IMR-90 (cell line): ENCODE measurements around the gene ANKRD31.

Experiments used
- CTCF ChIP-seq: conservative IDR thresholded peaks from 2 replicates; pipeline ENCODE4 v1.5.1; 2012; ENCODE audit warnings: mild to moderate bottlenecking, low read depth, low read length, improper control_type of control experiment
- FOS ChIP-seq: fragments of 150-350 bp; IDR thresholded peaks from 2 replicates; pipeline ENCODE4 v1.6.1; 2016; ENCODE audit warnings: low read depth, low read length
- NFE2L2 ChIP-seq: fragments of 150-350 bp; IDR thresholded peaks from 2 replicates; pipeline ENCODE4 v1.6.1; 2016; ENCODE audit warnings: low read depth, mild to moderate bottlenecking, low read length
- POLR2A ChIP-seq: IDR thresholded peaks from 2 replicates; pipeline ENCODE4 v1.6.1; 2012; ENCODE audit warnings: mild to moderate bottlenecking, low read depth, low read length
- RAD21 ChIP-seq: IDR thresholded peaks from 2 replicates; pipeline ENCODE4 v1.6.1; 2012; ENCODE audit warnings: low read length, improper control_type of control experiment
- RCOR1 ChIP-seq: IDR thresholded peaks from 2 replicates; pipeline ENCODE4 v1.6.1; 2012; ENCODE audit warnings: mild to moderate bottlenecking, low read length, improper control_type of control experiment; ENCODE audit not compliant: insufficient replicate concordance
- USF2 ChIP-seq: fragments of 150-350 bp; IDR thresholded peaks from 2 replicates; pipeline ENCODE4 v1.6.1; 2017; ENCODE audit warnings: mild to moderate bottlenecking, antibody characterized with exemption, low read length, low read depth

GRCh38 chr5:75197745-75198144, 38.9 kb downstream of the ANKRD31 start:
- TF ChIP-seq RCOR1 (no peak), NFE2L2 (peak; percentile 74), CTCF (no peak), USF2 (no peak), FOS (no peak), RAD21 (no peak), POLR2A (no peak)
